Thyroid gland (tissue), 4 donors: Measurements from ENCODE around the gene WDR91.

ENCODE experiments used
- CTCF ChIP-seq, 6 experiments: fragments of 200-600 bp in 3 of 6; fragments of 450-650 bp in 3 of 6; sonication (generic) in 3 of 6; IDR thresholded peaks; one replicate each; pipeline ENCODE4 v1.5.1; 2016 to 2019; ENCODE audit warnings: antibody characterized with exemption in 6 of 6, mild to moderate bottlenecking in 2 of 6, inconsistent platforms in 1 of 6, moderate library complexity in 1 of 6
- POLR2A ChIP-seq, 2 donors: fragments of 450-650 bp; IDR thresholded peaks; one replicate each; pipeline ENCODE4 v1.6.1; 2017; ENCODE audit warnings: antibody characterized with exemption in 2 of 2, mild to moderate bottlenecking in 2 of 2, moderate library complexity in 1 of 2

- no peak for TF ChIP-seq POLR2A (IDR thresholded peaks at IDR 0.05)
- no peak for TF ChIP-seq CTCF (IDR thresholded peaks at IDR 0.05)
Observed at GRCh38 chr7:135175931-135176330, 35.4 kb downstream of the WDR91 start.
